HFFc6 (cell line): ENCODE results near the gene PRKD3. TPM values are rescaled to one million over a fixed set of nuclear protein-coding genes. Genes with fewer than 3 reads are reported as not detected.

ENCODE experiments used
- DNase-seq: peaks from one replicate; pipeline ENCODE4 v3.0.0-alpha.2; 2018
- H3K27ac Mint-ChIP-seq: 2 replicates; pipeline ENCODE4 v1.8.0; 2020; ENCODE audit warnings: mild to moderate bottlenecking, mixed read lengths
- H3K27me3 Mint-ChIP-seq: 2 replicates; pipeline ENCODE4 v1.8.0; 2021; ENCODE audit warnings: mild to moderate bottlenecking, moderate library complexity, mixed read lengths; ENCODE audit not compliant: insufficient read depth
- H3K36me3 Mint-ChIP-seq: 2 replicates; pipeline ENCODE4 v1.8.0; 2021; ENCODE audit warnings: low read depth, mixed read lengths
- H3K4me1 Mint-ChIP-seq: 2 replicates; pipeline ENCODE4 v1.8.0; 2020; ENCODE audit warnings: low read depth, mixed read lengths
- H3K4me3 Mint-ChIP-seq: 2 replicates; pipeline ENCODE4 v1.8.0; 2020; ENCODE audit warnings: mild to moderate bottlenecking, moderate library complexity, mixed read lengths
- H3K9me3 Mint-ChIP-seq: 2 replicates; pipeline ENCODE4 v1.8.0; 2020; ENCODE audit warnings: mild to moderate bottlenecking, mixed read lengths
- total RNA-seq, 6 experiments: library from RNA; stranded (reverse); fragmentation: NEBNext Ultra II Directional; extraction: Animal tissue kit (Norgen Biotek cat#: 25700); gene quantifications; 2 replicates in 1 of 6; 3 replicates in 5 of 6; pipeline ENCODE4 v1.2.3, GENCODE V29; 2021
- TF ChIP-seq, protein P1 (sequence below): fragments of 200-600 bp; sonication (generic); IDR thresholded peaks from 2 replicates; pipeline ENCODE4 v1.5.0; 2021; ENCODE audit warnings: antibody characterized with exemption, mild to moderate bottlenecking

Gene PRKD3
- total RNA-seq, 6 experiments from 2014 or later = 19.9 to 33.7 (median 27.5) TPM

GRCh38 chr2:37287966-37288365 is 36.7 kb downstream of the PRKD3 start:
- no peak overlapping the region for H3K27ac Mint-ChIP-seq
- peaks cover 33% of the 10 kb centered on the region for H3K4me1 Mint-ChIP-seq
- H3K27me3 Mint-ChIP-seq = no peaks in the 10 kb centered on the region; the same call in 1 of the 2 replicates
- TF ChIP-seq, protein P1, sequence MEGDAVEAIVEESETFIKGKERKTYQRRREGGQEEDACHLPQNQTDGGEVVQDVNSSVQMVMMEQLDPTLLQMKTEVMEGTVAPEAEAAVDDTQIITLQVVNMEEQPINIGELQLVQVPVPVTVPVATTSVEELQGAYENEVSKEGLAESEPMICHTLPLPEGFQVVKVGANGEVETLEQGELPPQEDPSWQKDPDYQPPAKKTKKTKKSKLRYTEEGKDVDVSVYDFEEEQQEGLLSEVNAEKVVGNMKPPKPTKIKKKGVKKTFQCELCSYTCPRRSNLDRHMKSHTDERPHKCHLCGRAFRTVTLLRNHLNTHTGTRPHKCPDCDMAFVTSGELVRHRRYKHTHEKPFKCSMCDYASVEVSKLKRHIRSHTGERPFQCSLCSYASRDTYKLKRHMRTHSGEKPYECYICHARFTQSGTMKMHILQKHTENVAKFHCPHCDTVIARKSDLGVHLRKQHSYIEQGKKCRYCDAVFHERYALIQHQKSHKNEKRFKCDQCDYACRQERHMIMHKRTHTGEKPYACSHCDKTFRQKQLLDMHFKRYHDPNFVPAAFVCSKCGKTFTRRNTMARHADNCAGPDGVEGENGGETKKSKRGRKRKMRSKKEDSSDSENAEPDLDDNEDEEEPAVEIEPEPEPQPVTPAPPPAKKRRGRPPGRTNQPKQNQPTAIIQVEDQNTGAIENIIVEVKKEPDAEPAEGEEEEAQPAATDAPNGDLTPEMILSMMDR = peak; percentile 29; the same call in 1 of the 2 replicates
- peaks cover 6% of the 10 kb centered on the region; the same call in 1 of the 2 replicates for H3K36me3 Mint-ChIP-seq
- no peak for DNase-seq
- no peak overlapping the region for H3K4me3 Mint-ChIP-seq
- no peaks in the 10 kb centered on the region for H3K9me3 Mint-ChIP-seq

GRCh38 chr2:37284381-37284780 is 40.3 kb downstream of the PRKD3 start:
- peaks cover 38% of the 10 kb centered on the region for H3K4me1 Mint-ChIP-seq
- H3K27ac Mint-ChIP-seq = no peak overlapping the region
- TF ChIP-seq, protein P1 = no peak
- no peak for DNase-seq
- H3K9me3 Mint-ChIP-seq = no peaks in the 10 kb centered on the region
- H3K27me3 Mint-ChIP-seq = no peaks in the 10 kb centered on the region; the same call in 1 of the 2 replicates
- no peak overlapping the region for H3K4me3 Mint-ChIP-seq
- H3K36me3 Mint-ChIP-seq = peaks cover 15% of the 10 kb centered on the region

DNA sequence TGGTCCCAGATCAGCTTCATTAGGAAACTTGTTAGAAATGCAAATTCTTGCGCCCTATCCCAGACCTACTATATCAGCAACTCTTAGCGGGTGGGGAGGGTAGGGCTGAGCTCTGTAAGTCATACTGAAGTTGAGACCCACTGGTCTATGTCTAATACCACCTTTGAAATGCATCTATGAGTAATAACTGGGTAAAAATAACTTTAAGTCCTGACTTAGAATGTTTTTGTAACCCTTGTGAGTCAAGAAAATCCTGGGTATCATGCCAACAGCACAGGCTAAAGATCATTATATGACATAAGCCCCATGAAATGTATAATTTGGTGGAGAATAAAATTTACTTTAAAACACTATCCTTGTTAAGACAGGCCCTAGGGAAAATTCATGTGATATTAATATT is 41.4 kb downstream of the PRKD3 start:
- no peaks in the 10 kb centered on the region; the same call in 1 of the 2 replicates for H3K27me3 Mint-ChIP-seq
- H3K36me3 Mint-ChIP-seq = peaks cover 15% of the 10 kb centered on the region
- TF ChIP-seq, protein P1 = no peak
- peaks cover 38% of the 10 kb centered on the region for H3K4me1 Mint-ChIP-seq
- peak overlapping the region; percentile 67 for H3K4me3 Mint-ChIP-seq
- H3K9me3 Mint-ChIP-seq = no peaks in the 10 kb centered on the region
- peak; percentile 88 for DNase-seq
- peak overlapping the region; percentile 82 for H3K27ac Mint-ChIP-seq

DNA sequence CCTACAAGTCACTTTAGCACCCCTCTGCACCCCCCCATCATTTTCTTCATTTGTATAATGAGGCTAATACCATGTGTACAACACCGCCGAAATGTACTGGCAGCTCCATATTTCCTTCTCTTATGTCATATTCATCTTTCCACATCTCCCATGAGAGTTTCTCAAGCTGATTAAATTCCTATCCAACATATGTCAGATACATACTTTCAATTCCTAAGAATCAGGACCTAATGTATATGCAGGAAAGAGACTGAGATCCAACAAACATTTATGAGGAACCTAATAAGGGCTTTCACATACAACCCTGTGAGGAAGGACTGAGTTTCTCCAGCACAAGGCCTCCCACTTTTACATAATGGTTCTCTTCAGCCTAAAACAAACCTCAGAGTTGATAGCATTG is 41.9 kb downstream of the PRKD3 start:
- TF ChIP-seq, protein P1 = no peak
- H3K9me3 Mint-ChIP-seq = no peaks in the 10 kb centered on the region
- peak overlapping the region; percentile 67 for H3K4me3 Mint-ChIP-seq
- peak overlapping the region; percentile 82 for H3K27ac Mint-ChIP-seq
- no peak for DNase-seq
- no peaks in the 10 kb centered on the region; the same call in 1 of the 2 replicates for H3K27me3 Mint-ChIP-seq
- H3K4me1 Mint-ChIP-seq = peaks cover 38% of the 10 kb centered on the region
- H3K36me3 Mint-ChIP-seq = peaks cover 15% of the 10 kb centered on the region

DNA sequence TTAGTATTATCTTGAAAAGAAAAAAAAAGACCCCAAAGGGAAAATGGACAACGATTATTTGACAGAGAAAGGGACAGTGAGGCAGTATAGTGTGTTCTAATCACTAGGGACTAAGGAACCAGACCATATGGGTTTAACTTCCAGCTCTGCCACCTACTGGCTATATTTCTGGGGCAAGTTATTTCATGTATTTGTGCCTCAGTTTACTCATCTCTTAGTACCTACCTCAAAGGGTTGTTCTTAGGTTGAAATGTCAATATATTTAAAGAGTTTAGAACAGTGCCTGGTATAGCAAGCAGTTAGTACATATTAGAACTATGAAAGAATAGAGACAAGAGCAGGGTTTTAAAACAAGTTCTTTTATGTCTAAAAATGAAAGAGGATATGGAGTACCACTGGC is 42.7 kb downstream of the PRKD3 start:
- Mint-ChIP-seq H3K4me1 (peaks cover 38% of the 10 kb centered on the region), H3K27ac (peak overlapping the region; percentile 29; the same call in 1 of the 2 replicates), H3K9me3 (no peaks in the 10 kb centered on the region), H3K36me3 (peaks cover 15% of the 10 kb centered on the region), H3K4me3 (no peak overlapping the region), H3K27me3 (no peaks in the 10 kb centered on the region)
- DNase-seq = no peak
- TF ChIP-seq, protein P1 = peak; percentile 47
